H1 (cell line): ENCODE results near the gene RPS3. TPM values are rescaled to one million over a fixed set of nuclear protein-coding genes. Genes with fewer than 3 reads are reported as not detected.

Experiments used
- CTCF ChIA-PET: fragments of 300-600 bp; sonication (Branson Sonifier 250); formaldehyde crosslinking; loops from one replicate; lab custom pipeline; 2021; ENCODE audit not compliant: partially characterized antibody; lab: Charles Lee
- POLR2A ChIA-PET: fragments of 300-600 bp; sonication (Branson Sonifier 250); formaldehyde crosslinking; loops from one replicate; lab custom pipeline; 2021; ENCODE audit warnings: inconsistent platforms; ENCODE audit not compliant: partially characterized antibody; lab: Charles Lee
- DNase-seq, 2 experiments: peaks; one replicate each; pipeline versions ENCODE4 v3.0.0 to v3.0.0-alpha.2; 2010 to 2022; ENCODE audit warnings: low spot score in 2 of 2, low read depth in 1 of 2, mixed read lengths in 1 of 2
- FAIRE-seq: peaks from 2 replicates; lab custom pipeline; 2011; peaks lifted over from hg19 to GRCh38; lab: Jason Lieb, UNC
- H2AFZ ChIP-seq: 2 replicates; pipeline ENCODE4 v1.8.1; 2012; ENCODE audit warnings: low read length, inconsistent platforms
- H2AK5ac ChIP-seq: 2 replicates; pipeline ENCODE4 v1.6.1; 2013; ENCODE audit warnings: low read depth, low read length
- H2BK120ac ChIP-seq: replicated peaks from 2 replicates; pipeline ENCODE3; 2013; ENCODE audit warnings: low read depth, low read length, inconsistent platforms
- H2BK12ac ChIP-seq: 2 replicates; pipeline ENCODE4 v1.6.1; 2013; ENCODE audit warnings: low read depth, low read length
- H2BK15ac ChIP-seq: 2 replicates; pipeline ENCODE4 v1.6.1; 2013; ENCODE audit warnings: low read length
- H2BK20ac ChIP-seq: 2 replicates; pipeline ENCODE4 v1.6.1; 2013; ENCODE audit warnings: low read length
- H2BK5ac ChIP-seq: 2 replicates; pipeline ENCODE4 v1.6.1; 2013; ENCODE audit warnings: low read depth, low read length
- H3K14ac ChIP-seq: 2 replicates; pipeline ENCODE4 v1.6.1; 2013; ENCODE audit warnings: inconsistent platforms; ENCODE audit not compliant: insufficient read length
- H3K18ac ChIP-seq: 2 replicates; pipeline ENCODE4 v1.6.1; 2013; ENCODE audit warnings: low read length; ENCODE audit errors: extremely low read depth
- H3K23ac ChIP-seq: 2 replicates; pipeline ENCODE4 v1.6.1; 2013; ENCODE audit warnings: inconsistent platforms; ENCODE audit not compliant: insufficient read length
- H3K23me2 ChIP-seq: 2 replicates; pipeline ENCODE4 v1.6.1; 2013; ENCODE audit warnings: low read depth, low read length
- H3K27ac ChIP-seq: 2 replicates; pipeline ENCODE4 v1.6.1; 2011; ENCODE audit warnings: low read depth, low read length, inconsistent platforms
- H3K27me3 ChIP-seq, 4 experiments: replicated peaks in 1 of 4; 1 replicate in 1 of 4; 2 replicates in 3 of 4; pipeline versions ENCODE4 v1.6.1 to v1.8.1; 2011 to 2013; ENCODE audit warnings: low read length in 3 of 4, mild to moderate bottlenecking in 3 of 4, inconsistent platforms in 2 of 4, mixed read lengths in 2 of 4, moderate library complexity in 1 of 4; ENCODE audit not compliant: control insufficient read depth in 3 of 4, insufficient read depth in 3 of 4; ENCODE audit errors: extremely low read depth in 1 of 4
- H3K36me3 ChIP-seq, 4 experiments: 2 replicates each; pipeline versions ENCODE4 v1.6.1 to v1.8.1; 2011 to 2013; ENCODE audit warnings: mild to moderate bottlenecking in 4 of 4, low read length in 3 of 4, moderate library complexity in 2 of 4, control low read depth in 1 of 4, inconsistent platforms in 1 of 4; ENCODE audit not compliant: insufficient read depth in 4 of 4, control insufficient read depth in 2 of 4
- H3K4ac ChIP-seq: replicated peaks from 2 replicates; pipeline ENCODE3; 2013; ENCODE audit warnings: low read length, low read depth, mixed read lengths, inconsistent platforms; ENCODE audit not compliant: insufficient read length
- H3K4me1 ChIP-seq, 4 experiments: replicated peaks in 1 of 4; 1 replicate in 1 of 4; 2 replicates in 3 of 4; pipeline versions ENCODE4 v1.6.1 to v1.8.1; 2011 to 2013; ENCODE audit warnings: low read length in 3 of 4, inconsistent platforms in 2 of 4, mixed read lengths in 1 of 4; ENCODE audit not compliant: insufficient read depth in 4 of 4, control insufficient read depth in 3 of 4
- H3K4me2 ChIP-seq, 2 experiments: 2 replicates each; pipeline versions ENCODE4 v1.6.1 to v1.8.1; 2011 to 2013; ENCODE audit warnings: low read depth in 2 of 2, low read length in 2 of 2, control low read depth in 1 of 2, inconsistent platforms in 1 of 2, mild to moderate bottlenecking in 1 of 2; ENCODE audit not compliant: insufficient read depth in 1 of 2
- H3K4me3 ChIP-seq, 4 experiments: fragments of 200-600, 300-600 bp in 1 of 4; sonication (generic), shearing (Covaris generic), sonication (Bioruptor Twin) in 1 of 4; 2 replicates each; pipeline versions ENCODE4 v1.5.1 to v1.8.1; 2011 to 2016; ENCODE audit warnings: low read length in 4 of 4, low read depth in 3 of 4, control low read depth in 2 of 4, inconsistent platforms in 2 of 4, mild to moderate bottlenecking in 2 of 4, mixed read lengths in 1 of 4, moderate library complexity in 1 of 4; ENCODE audit not compliant: insufficient read depth in 2 of 4; ENCODE audit errors: extremely low read depth in 1 of 4
- H3K56ac ChIP-seq: replicated peaks from 2 replicates; pipeline ENCODE3; 2013; ENCODE audit warnings: low read depth, mild to moderate bottlenecking, mixed read lengths, low read length, inconsistent platforms; ENCODE audit not compliant: insufficient read length
- H3K79me1 ChIP-seq: 2 replicates; pipeline ENCODE4 v1.6.1; 2013; ENCODE audit warnings: low read depth, low read length, control low read depth
- H3K79me2 ChIP-seq, 2 experiments: 2 replicates each; pipeline versions ENCODE4 v1.6.1 to v1.8.1; 2012 to 2013; ENCODE audit warnings: low read length in 2 of 2, mild to moderate bottlenecking in 2 of 2, inconsistent platforms in 1 of 2; ENCODE audit not compliant: insufficient read depth in 2 of 2, control insufficient read depth in 1 of 2
- H3K9ac ChIP-seq, 4 experiments: replicated peaks in 1 of 4; 1 replicate in 1 of 4; 2 replicates in 3 of 4; pipeline versions ENCODE4 v1.6.1 to v1.8.1; 2011 to 2013; ENCODE audit warnings: low read depth in 3 of 4, low read length in 3 of 4, control low read depth in 2 of 4, mild to moderate bottlenecking in 2 of 4, moderate library complexity in 2 of 4, inconsistent platforms in 1 of 4; ENCODE audit errors: extremely low read depth in 1 of 4
- H3K9me3 ChIP-seq, 2 experiments: 2 replicates each; pipeline versions ENCODE4 v1.6.1 to v1.8.1; 2012 to 2013; ENCODE audit warnings: mild to moderate bottlenecking in 2 of 2, moderate library complexity in 2 of 2, control low read depth in 1 of 2, inconsistent platforms in 1 of 2, low read depth in 1 of 2, low read length in 1 of 2, mixed read lengths in 1 of 2; ENCODE audit not compliant: insufficient read depth in 2 of 2
- H4K20me1 ChIP-seq, 2 experiments: replicated peaks in 1 of 2; 2 replicates each; pipeline versions ENCODE3 to v1.8.1; 2011 to 2013; ENCODE audit warnings: inconsistent platforms in 2 of 2, low read length in 2 of 2, mild to moderate bottlenecking in 1 of 2; ENCODE audit not compliant: insufficient read depth in 2 of 2, control insufficient read depth in 1 of 2
- H4K5ac ChIP-seq: 2 replicates; pipeline ENCODE4 v1.6.1; 2013; ENCODE audit warnings: low read length, low read depth, mixed read lengths, inconsistent platforms; ENCODE audit not compliant: insufficient read length
- H4K8ac ChIP-seq: 2 replicates; pipeline ENCODE4 v1.8.0; 2013; ENCODE audit warnings: mild to moderate bottlenecking, moderate library complexity, low read length, inconsistent platforms; ENCODE audit not compliant: insufficient read depth; ENCODE audit errors: extremely low read depth
- H4K91ac ChIP-seq: replicated peaks from 2 replicates; pipeline ENCODE3; 2013; ENCODE audit warnings: low read length, mixed read lengths, inconsistent platforms; ENCODE audit not compliant: insufficient read length
- BCL11A ChIP-seq, 2 experiments: IDR thresholded peaks; one replicate each; pipeline ENCODE4 v1.6.1; 2011; ENCODE audit warnings: low read depth in 2 of 2, low read length in 2 of 2, mild to moderate bottlenecking in 2 of 2
- TAF7 ChIP-seq: optimal IDR thresholded peaks from 2 replicates; pipeline ENCODE3; 2011; ENCODE audit warnings: low read depth, mild to moderate bottlenecking, inconsistent platforms, low read length, moderate library complexity, borderline replicate concordance
- WGBS, 2 experiments: shearing (Covaris generic) in 1 of 2; methylation state at CpG; one replicate each; pipeline versions ENCODE4 v1.1.6 to v1.1.7; 2013 to 2015; ENCODE audit warnings: low lambda C conversion rate in 2 of 2, mixed read lengths in 2 of 2, inconsistent platforms in 1 of 2, low coverage in 1 of 2, missing lambda C conversion rate in 1 of 2; ENCODE audit not compliant: insufficient replicate concordance in 2 of 2, insufficient coverage in 1 of 2, insufficient read length in 1 of 2; ENCODE audit errors: extremely low coverage in 1 of 2, missing lambda C conversion rate in 1 of 2; 5-methylcytosine and 5-hydroxymethylcytosine counted together
- polyA plus RNA-seq, 7 experiments: library from polyadenylated mRNA; depleted of rRNA in 3 of 7; stranded (reverse) in 5 of 7; unstranded in 2 of 7; fragments of >200 nt in 5 of 7; fragments of 200-250 nt in 2 of 7; gene quantifications; 1 replicate in 5 of 7; 2 replicates in 1 of 7; 4 replicates in 1 of 7; pipeline versions ENCODE4 v1.2.1 to v1.2.3, GENCODE V29; 2011 to 2013; ENCODE audit warnings: missing spikeins in 2 of 7, mixed read lengths in 2 of 7
- total RNA-seq: library from RNA; stranded (reverse); fragmentation: NEBNext Ultra II Directional; extraction: Animal tissue kit (Norgen Biotek cat#: 25700); gene quantifications from 2 replicates; pipeline ENCODE4 v1.2.1, GENCODE V29; 2021

The RPS3 gene
- total and polyA plus RNA-seq, 2 of the 8 experiments (the other 6 are each of a cell fraction or from before 2014, with no cell fraction given): 3,813 to 4,194 TPM

- Histone ChIP-seq H2BK5ac (no peak overlapping the region), H3K79me2 (no peaks in the 10 kb centered on the region), H2BK12ac (no peak overlapping the region), H4K20me1 (peaks cover 2 to 5% of the 10 kb centered on the region in 2 experiments), H3K4me3 (peak overlapping the region in 1 of 4 experiments; percentile 27; a peak in 2 of 8 replicates), H3K23ac (no peak overlapping the region), H3K27me3 (peaks cover 47 to 71% (median 61%) of the 10 kb centered on the region in 4 experiments), H4K91ac (no peak overlapping the region), H2AK5ac (no peak overlapping the region), H3K27ac (no peak overlapping the region), H3K56ac (no peak overlapping the region), H3K79me1 (no peaks in the 10 kb centered on the region), H3K4me2 (no peak overlapping the region; a peak in 1 of 4 replicates), H2AFZ (no peak overlapping the region), H2BK20ac (no peak overlapping the region), H3K23me2 (peaks cover 8% of the 10 kb centered on the region; the same call in 1 of the 2 replicates), H3K36me3 (peaks cover 0 to 17% (median 0%) of the 10 kb centered on the region in 4 experiments; a peak in 3 of 8 replicates), H3K14ac (no peak overlapping the region), H3K4me1 (peaks cover 0 to 25% (median 15%) of the 10 kb centered on the region in 4 experiments; a peak in 6 of 7 replicates), H2BK120ac (no peak overlapping the region), H2BK15ac (no peak overlapping the region), H4K8ac (no peak overlapping the region), H3K4ac (no peak overlapping the region), H3K9ac (no peak overlapping the region), H4K5ac (no peak overlapping the region), H3K18ac (no peak overlapping the region), H3K9me3 (peaks cover 9 to 19% of the 10 kb centered on the region in 2 experiments; a peak in 3 of 4 replicates)
- DNase-seq: no peak
- POLR2A ChIA-PET: interaction anchor here (1.4 to 27.9 kb wide), 3 partner anchors 8 to 28 kb away, joined by 4 to 570 read pairs (median 20); partner anchors contain the start of gene RPS3
- FAIRE-seq: no peak
- WGBS, 2 experiments: 91% methylated on average over 16 of the region's 16 CpGs; no CpG with 5 or more reads in 1 of the 2 experiments
- CTCF ChIA-PET: interaction anchor here (1.0 to 18.5 kb wide), 7 partner anchors 14 to 103 kb away, joined by 3 to 201 read pairs (median 4); no protein-coding TSS in a partner anchor
- no peak for TF ChIP-seq BCL11A (IDR thresholded peaks at IDR 0.05; ENCODE audit: low read depth in 2 of 2, low read length in 2 of 2)
- no peak for TF ChIP-seq TAF7
Observed at GRCh38 chr11:75428989-75429640, 29.8 kb downstream of the RPS3 start.
